A673 (cell line): Measurements from ENCODE around the gene COA7.

ENCODE experiments used
- CTCF ChIP-seq: fragments of 300-800, 200-600 bp; sonication (generic); conservative IDR thresholded peaks from 2 replicates; pipeline ENCODE4 v1.5.1; 2017; ENCODE audit warnings: low read depth, mild to moderate bottlenecking, antibody characterized with exemption, low read length, moderate library complexity, mixed read lengths
- EZH2 ChIP-seq: fragments of 200-600 bp; sonication (generic); IDR thresholded peaks from 2 replicates; pipeline ENCODE4 v1.6.1; 2017; ENCODE audit warnings: borderline replicate concordance, low read depth, mild to moderate bottlenecking, mixed read lengths, antibody characterized with exemption, low read length; ENCODE audit not compliant: poor library complexity, severe bottlenecking

DNA sequence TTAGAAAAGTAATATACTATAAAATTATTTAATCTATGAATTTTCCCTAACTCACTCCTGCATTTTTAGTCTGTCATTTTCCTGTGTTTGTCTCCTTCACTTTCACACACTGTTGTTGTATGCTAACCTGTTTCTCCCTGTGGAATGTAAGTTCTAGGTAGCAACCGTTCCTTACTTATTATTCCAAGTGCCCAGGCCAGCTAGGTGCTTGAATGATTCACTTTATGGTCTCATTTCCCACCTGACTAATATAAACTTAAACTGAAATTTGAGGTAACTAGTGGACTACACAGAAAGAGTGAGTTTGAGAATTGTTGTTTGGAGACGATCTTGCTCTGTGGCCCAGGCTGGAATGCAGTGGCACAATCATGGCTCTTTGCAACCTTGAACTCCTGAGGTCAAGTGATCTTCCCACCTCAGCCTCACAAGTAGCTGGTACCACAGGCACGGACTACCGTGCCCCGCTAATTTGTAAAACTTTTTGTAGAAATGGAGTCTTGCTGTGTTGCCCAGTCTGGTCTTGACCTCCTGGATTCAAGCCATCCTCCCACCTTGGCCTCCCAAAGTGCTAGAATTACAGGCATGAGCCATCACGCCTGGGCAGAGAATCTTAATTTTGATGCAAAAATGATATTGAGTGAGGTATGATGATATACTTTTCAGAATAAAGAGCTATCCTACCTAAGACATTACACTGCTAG is 30.0 kb upstream of the COA7 start:
- TF ChIP-seq CTCF (no peak), EZH2 (no peak)
